Endothelial cell of umbilical vein (primary cell): ENCODE results near the gene ADGB. TPM values are rescaled to one million over a fixed set of nuclear protein-coding genes. Genes with fewer than 3 reads are reported as not detected.

ENCODE experiments used
- BruUV-seq: library from RNA; stranded (reverse); fragments of 400-500 nt; replicated peaks from 2 replicates; lab custom pipeline; 2021; lab: Mats Ljungman, UMichigan
- CTCF ChIA-PET: fragments of 300-600, 350-600 bp; sonication (Branson Sonifier 250); formaldehyde crosslinking; loops from one replicate; lab custom pipeline; 2021; ENCODE audit warnings: antibody characterized with exemption, inconsistent platforms; lab: Charles Lee
- POLR2A ChIA-PET: fragments of 300-600, 350-600 bp; sonication (Branson Sonifier 250); formaldehyde crosslinking; loops from one replicate; lab custom pipeline; 2021; ENCODE audit warnings: antibody characterized with exemption, inconsistent platforms; lab: Charles Lee
- DNase-seq: peaks from one replicate; pipeline ENCODE4 v3.0.0-alpha.2; 2011; ENCODE audit warnings: low read depth, low spot score
- FAIRE-seq: peaks from 2 replicates; lab custom pipeline; 2011; peaks lifted over from hg19 to GRCh38; lab: Jason Lieb, UNC
- H2AFZ ChIP-seq: 2 replicates; pipeline ENCODE4 v1.6.0; 2012; ENCODE audit warnings: low read depth, low read length, control low read depth, inconsistent platforms
- H3K27ac ChIP-seq: 2 replicates; pipeline ENCODE4 v1.5.1; 2011; ENCODE audit warnings: low read depth, mild to moderate bottlenecking, control low read depth, low read length, moderate library complexity; ENCODE audit not compliant: insufficient read depth
- H3K27me3 ChIP-seq, 2 experiments: 2 replicates each; pipeline versions ENCODE4 v1.6.0 to v1.6.1; 2011; ENCODE audit warnings: low read length in 2 of 2, mixed read lengths in 1 of 2; ENCODE audit not compliant: control insufficient read depth in 2 of 2, insufficient read depth in 2 of 2
- H3K36me3 ChIP-seq, 2 experiments: 2 replicates in 1 of 2; 3 replicates in 1 of 2; pipeline ENCODE4 v1.5.1; 2011; ENCODE audit warnings: low read length in 2 of 2, mild to moderate bottlenecking in 1 of 2, moderate library complexity in 1 of 2; ENCODE audit not compliant: control insufficient read depth in 2 of 2, insufficient read depth in 2 of 2; ENCODE audit errors: extremely low read depth in 1 of 2
- H3K4me1 ChIP-seq: 3 replicates; pipeline ENCODE4 v1.5.1; 2011; ENCODE audit warnings: mild to moderate bottlenecking, low read length; ENCODE audit not compliant: control insufficient read depth, insufficient read depth; ENCODE audit errors: extremely low read depth
- H3K4me2 ChIP-seq: 2 replicates; pipeline ENCODE4 v1.6.1; 2011; ENCODE audit warnings: low read length, control low read depth, mixed read lengths; ENCODE audit not compliant: insufficient read depth
- H3K4me3 ChIP-seq, 3 experiments: fragments of 200-600 bp in 1 of 3; sonication (generic), shearing (Covaris generic) in 1 of 3; replicated peaks in 1 of 3; 2 replicates each; pipeline ENCODE4 v1.5.1; 2011 to 2016; ENCODE audit warnings: control low read depth in 3 of 3, low read length in 3 of 3, mild to moderate bottlenecking in 2 of 3, inconsistent platforms in 1 of 3, low read depth in 1 of 3, moderate library complexity in 1 of 3; ENCODE audit not compliant: insufficient read depth in 1 of 3
- H3K79me2 ChIP-seq: 2 replicates; pipeline ENCODE4 v1.6.0; 2012; ENCODE audit warnings: low read length, inconsistent platforms; ENCODE audit not compliant: control insufficient read depth, insufficient read depth
- H3K9ac ChIP-seq: replicated peaks from 2 replicates; pipeline ENCODE3; 2011; ENCODE audit warnings: low read length, control low read depth; ENCODE audit not compliant: insufficient read depth; ENCODE audit errors: extremely low read depth
- H3K9me1 ChIP-seq: replicated peaks from 3 replicates; pipeline ENCODE4 v1.6.0; 2011; ENCODE audit warnings: mild to moderate bottlenecking, low read length; ENCODE audit not compliant: control insufficient read depth, insufficient read depth; ENCODE audit errors: extremely low read depth
- H3K9me3 ChIP-seq: replicated peaks from 2 replicates; pipeline ENCODE4 v1.5.1; 2012; ENCODE audit warnings: low read length, inconsistent platforms; ENCODE audit not compliant: control insufficient read depth, insufficient read depth
- H4K20me1 ChIP-seq: replicated peaks from 2 replicates; pipeline ENCODE3; 2011; ENCODE audit warnings: mild to moderate bottlenecking, low read length; ENCODE audit not compliant: control insufficient read depth, insufficient read depth; ENCODE audit errors: extremely low read depth
- CTCF ChIP-seq, 2 donors: IDR thresholded peaks; 1 replicate in 1 of 2; 2 replicates in 1 of 2; pipeline ENCODE4 v1.5.1; 2011; ENCODE audit warnings: low read length in 2 of 2, mild to moderate bottlenecking in 2 of 2, moderate library complexity in 2 of 2, control low read depth in 1 of 2, inconsistent platforms in 1 of 2, low read depth in 1 of 2; ENCODE audit not compliant: insufficient read depth in 1 of 2; ENCODE audit errors: extremely low read depth in 1 of 2
- EZH2 ChIP-seq: IDR thresholded peaks from 2 replicates; pipeline ENCODE4 v1.6.1; 2012; ENCODE audit warnings: borderline replicate concordance, low read depth, mild to moderate bottlenecking, moderate library complexity, low read length, inconsistent platforms; ENCODE audit not compliant: severe bottlenecking
- FOS ChIP-seq: IDR thresholded peaks from 2 replicates; pipeline ENCODE4 v1.6.1; 2011; ENCODE audit warnings: mild to moderate bottlenecking, low read length, moderate library complexity, borderline replicate concordance; ENCODE audit not compliant: insufficient read depth
- GATA2 ChIP-seq: IDR thresholded peaks from 2 replicates; pipeline ENCODE4 v1.7.0; 2011; ENCODE audit warnings: low read depth, mild to moderate bottlenecking, moderate library complexity, mixed read lengths, low read length; ENCODE audit not compliant: insufficient read length, insufficient read depth
- JUN ChIP-seq: IDR thresholded peaks from 2 replicates; pipeline ENCODE4 v1.6.1; 2011; ENCODE audit warnings: borderline replicate concordance, low read depth; ENCODE audit not compliant: insufficient read length, insufficient read depth
- MAX ChIP-seq: IDR thresholded peaks from 2 replicates; pipeline ENCODE4 v1.6.1; 2011; ENCODE audit not compliant: insufficient read depth, insufficient read length
- MYC ChIP-seq: IDR thresholded peaks from one replicate; pipeline ENCODE4 v1.6.1; 2011; ENCODE audit warnings: mild to moderate bottlenecking, low read depth, low read length
- POLR2A ChIP-seq: IDR thresholded peaks from 2 replicates; pipeline ENCODE4 v1.6.1; 2012; ENCODE audit warnings: low read depth, mild to moderate bottlenecking, control low read depth, low read length
- POLR2AphosphoS5 ChIP-seq: IDR thresholded peaks from 2 replicates; pipeline ENCODE4 v1.6.1; 2012; ENCODE audit warnings: low read depth, mild to moderate bottlenecking, control low read depth, low read length, moderate library complexity; ENCODE audit not compliant: insufficient read depth
- dilution Hi-C: fragments of 300-500 bp; cut with MboI; formaldehyde crosslinking; loops from one replicate; pipeline ENCODE4 v1.15.0; 2019; ENCODE audit warnings: low sequenced_read_pairs; ENCODE audit not compliant: extremely low pct_ligation_motif_present
- intact Hi-C: fragments of 100-400 bp; cut with micrococcal nuclease; formaldehyde crosslinking; loops from one replicate; pipeline ENCODE4 v1.10.0; 2022
- polyA plus RNA-seq, 4 experiments: library from polyadenylated mRNA; depleted of rRNA in 3 of 4; stranded (reverse) in 3 of 4; unstranded in 1 of 4; fragments of >200 nt; gene quantifications; 2 replicates each; pipeline versions ENCODE4 v1.2.1 to v1.2.3, GENCODE V29; 2011 to 2012; ENCODE audit warnings: missing spikeins in 1 of 4
- total RNA-seq: library from RNA; stranded (reverse); gene quantifications from 2 replicates; pipeline ENCODE4 v1.2.3, GENCODE V29; 2021

ADGB gene
- total and polyA plus RNA-seq, 2 donors (not counting 3 experiments of a cell fraction or from before 2014, with no cell fraction given): not detected

- H2AFZ ChIP-seq: no peak overlapping the region
- no peaks in the 10 kb centered on the region for H3K36me3 ChIP-seq
- DNase-seq: no peak
- TF ChIP-seq MYC (no peak), MAX (no peak), CTCF (IDR thresholded peaks at IDR 0.05; ENCODE audit: extremely low read depth in 1 of 2, insufficient read depth in 1 of 2, low read depth in 1 of 2, low read length in 2 of 2) (no peak), GATA2 (no peak), FOS (no peak), EZH2 (no peak), POLR2A (no peak), JUN (no peak), POLR2AphosphoS5 (no peak)
- CTCF ChIA-PET: interaction anchor here (0.8 kb wide), 1 partner anchor 20 kb away, joined by 3 read pairs; no protein-coding TSS in a partner anchor
- no peaks in the 10 kb centered on the region for H3K27me3 ChIP-seq
- no peak overlapping the region for H3K4me2 ChIP-seq
- no peak overlapping the region for H3K27ac ChIP-seq
- H3K4me1 ChIP-seq: peaks cover 3% of the 10 kb centered on the region
- no peaks in the 10 kb centered on the region for H4K20me1 ChIP-seq
- no peak overlapping the region for H3K9ac ChIP-seq
- BruUV-seq: no TSS peak
- no peaks in the 10 kb centered on the region for H3K79me2 ChIP-seq
- intact Hi-C loops: no loop called here
- FAIRE-seq: no peak
- no peaks in the 10 kb centered on the region for H3K9me3 ChIP-seq
- H3K4me3 ChIP-seq: no peak overlapping the region
- no peaks in the 10 kb centered on the region for H3K9me1 ChIP-seq
- dilution Hi-C loops: no loop called here
- POLR2A ChIA-PET: no interaction called here
These were observed 140.9 kb downstream of the ADGB start for GRCh38 chr6:146739696-146740095.
